KMS-11 (cell line): Measurements from ENCODE around the gene PGBD5.

Experiments
- H2AFZ ChIP-seq: fragments of 200-600 bp; sonication (generic); 2 replicates; pipeline ENCODE4 v1.6.1; 2016; ENCODE audit warnings: antibody characterized with exemption, mixed run types, low read depth
- H3K27ac ChIP-seq: fragments of 200-600 bp; sonication (generic); 2 replicates; pipeline ENCODE4 v1.6.1; 2016; ENCODE audit warnings: mild to moderate bottlenecking, mixed run types
- H3K27me3 ChIP-seq: fragments of 200-600 bp; sonication (generic); 2 replicates; pipeline ENCODE4 v1.6.1; 2017; ENCODE audit warnings: mild to moderate bottlenecking, low read depth, mixed run types, moderate library complexity; ENCODE audit not compliant: insufficient read depth
- H3K36me3 ChIP-seq: fragments of 200-600 bp; sonication (generic); 2 replicates; pipeline ENCODE4 v1.6.1; 2017; ENCODE audit warnings: mild to moderate bottlenecking, mixed run types; ENCODE audit not compliant: insufficient read depth
- H3K4me1 ChIP-seq: fragments of 200-600 bp; sonication (generic); 2 replicates; pipeline ENCODE4 v1.6.1; 2016; ENCODE audit warnings: mild to moderate bottlenecking, low read depth, mixed run types; ENCODE audit not compliant: poor library complexity, severe bottlenecking
- H3K4me2 ChIP-seq: fragments of 200-600 bp; sonication (generic); 2 replicates; pipeline ENCODE4 v1.7.0; 2016; ENCODE audit warnings: mild to moderate bottlenecking, mixed run types
- H3K4me3 ChIP-seq: fragments of 200-600 bp; sonication (generic); IDR thresholded peaks from 2 replicates; pipeline ENCODE4 v1.6.1; 2017; ENCODE audit warnings: low read depth, low read length, mixed read lengths; ENCODE audit not compliant: insufficient read depth
- H3K79me2 ChIP-seq: fragments of 200-600 bp; sonication (generic); 2 replicates; pipeline ENCODE4 v1.6.1; 2016; ENCODE audit warnings: low read depth, mixed run types; ENCODE audit not compliant: insufficient read depth
- H3K9ac ChIP-seq: fragments of 200-600 bp; sonication (generic); 2 replicates; pipeline ENCODE4 v1.6.1; 2016; ENCODE audit warnings: mild to moderate bottlenecking, mixed run types
- H4K20me1 ChIP-seq: fragments of 200-600 bp; sonication (generic); 2 replicates; pipeline ENCODE4 v1.6.1; 2016; ENCODE audit warnings: mild to moderate bottlenecking, mixed run types; ENCODE audit not compliant: insufficient read depth
- TF ChIP-seq, protein P1 (sequence below): fragments of 200-600 bp; sonication (generic); conservative IDR thresholded peaks from 2 replicates; pipeline ENCODE4 v1.6.1; 2017; ENCODE audit warnings: low read depth, mild to moderate bottlenecking, antibody characterized with exemption, low read length, moderate library complexity, mixed read lengths

PGBD5 gene

DNA sequence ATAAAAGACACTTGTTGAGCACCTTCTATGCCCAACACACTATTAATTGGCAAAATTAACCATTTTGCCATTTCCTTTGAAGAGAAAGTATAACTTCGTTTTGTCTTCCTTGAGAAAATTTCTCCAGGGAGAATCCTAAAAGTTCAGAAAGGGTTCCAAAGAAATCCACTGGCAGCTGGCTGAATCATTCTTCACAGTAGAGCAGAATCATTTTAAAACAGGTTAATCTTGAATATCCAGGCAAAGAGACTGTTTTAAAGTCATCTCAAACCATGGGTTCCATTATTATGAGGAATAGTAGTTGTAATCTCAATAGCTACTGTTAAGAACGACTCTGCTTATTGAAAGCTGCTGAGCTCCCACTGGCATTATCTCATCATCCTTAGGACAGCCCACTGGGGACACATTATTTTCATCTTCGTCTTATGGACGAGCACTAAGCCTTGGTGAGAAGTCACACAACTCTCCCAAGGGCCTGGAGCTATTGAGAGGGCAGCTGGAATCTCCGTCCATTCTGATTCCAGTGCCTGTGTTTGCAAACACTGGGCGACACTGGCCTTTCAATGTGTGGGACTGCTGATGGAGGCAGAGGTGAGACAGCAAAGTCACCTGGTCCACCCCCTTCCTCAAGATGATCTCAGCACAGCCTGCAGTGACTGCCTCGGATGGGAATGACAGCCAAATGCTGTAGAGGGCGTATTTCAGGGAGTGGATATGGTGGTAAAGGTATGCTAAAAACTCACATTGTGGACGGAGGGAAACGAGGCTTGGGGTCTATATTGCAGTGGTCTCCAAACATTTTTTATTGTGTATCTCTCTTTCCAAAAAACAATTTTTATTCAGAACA, 15.3 kb upstream of the PGBD5 start:
- Histone ChIP-seq H3K79me2 (no peaks in the 10 kb centered on the region), H2AFZ (no peak overlapping the region), H3K27me3 (no peaks in the 10 kb centered on the region), H3K4me1 (no peaks in the 10 kb centered on the region), H3K4me3 (no peak overlapping the region), H3K9ac (no peak overlapping the region), H3K27ac (no peak overlapping the region), H3K4me2 (no peak overlapping the region), H4K20me1 (no peaks in the 10 kb centered on the region), H3K36me3 (no peaks in the 10 kb centered on the region)
- TF ChIP-seq, protein P1, sequence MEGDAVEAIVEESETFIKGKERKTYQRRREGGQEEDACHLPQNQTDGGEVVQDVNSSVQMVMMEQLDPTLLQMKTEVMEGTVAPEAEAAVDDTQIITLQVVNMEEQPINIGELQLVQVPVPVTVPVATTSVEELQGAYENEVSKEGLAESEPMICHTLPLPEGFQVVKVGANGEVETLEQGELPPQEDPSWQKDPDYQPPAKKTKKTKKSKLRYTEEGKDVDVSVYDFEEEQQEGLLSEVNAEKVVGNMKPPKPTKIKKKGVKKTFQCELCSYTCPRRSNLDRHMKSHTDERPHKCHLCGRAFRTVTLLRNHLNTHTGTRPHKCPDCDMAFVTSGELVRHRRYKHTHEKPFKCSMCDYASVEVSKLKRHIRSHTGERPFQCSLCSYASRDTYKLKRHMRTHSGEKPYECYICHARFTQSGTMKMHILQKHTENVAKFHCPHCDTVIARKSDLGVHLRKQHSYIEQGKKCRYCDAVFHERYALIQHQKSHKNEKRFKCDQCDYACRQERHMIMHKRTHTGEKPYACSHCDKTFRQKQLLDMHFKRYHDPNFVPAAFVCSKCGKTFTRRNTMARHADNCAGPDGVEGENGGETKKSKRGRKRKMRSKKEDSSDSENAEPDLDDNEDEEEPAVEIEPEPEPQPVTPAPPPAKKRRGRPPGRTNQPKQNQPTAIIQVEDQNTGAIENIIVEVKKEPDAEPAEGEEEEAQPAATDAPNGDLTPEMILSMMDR = no peak

DNA sequence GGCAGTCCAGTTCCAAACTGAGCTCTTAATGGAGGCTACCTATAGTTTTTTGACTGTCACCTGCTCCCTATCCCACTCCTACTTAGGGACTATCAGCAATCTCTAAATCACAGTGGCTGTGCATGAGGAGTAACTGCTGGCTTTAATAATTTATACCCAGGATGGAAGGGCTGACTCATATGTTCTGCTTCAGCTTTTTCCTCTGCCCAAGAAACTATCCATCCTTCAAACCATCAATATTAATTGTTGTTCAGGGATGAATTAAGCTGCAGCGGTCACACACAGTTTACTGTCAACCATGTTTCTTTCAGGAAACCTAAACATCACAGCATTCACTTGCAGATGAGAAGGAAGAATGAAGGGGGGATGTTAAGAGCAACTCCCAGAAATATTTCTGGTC, 9.0 kb upstream of the PGBD5 start:
- Histone ChIP-seq H4K20me1 (no peaks in the 10 kb centered on the region), H3K27ac (no peak overlapping the region), H3K4me1 (no peaks in the 10 kb centered on the region), H3K36me3 (no peaks in the 10 kb centered on the region), H3K4me2 (no peak overlapping the region), H2AFZ (no peak overlapping the region), H3K4me3 (no peak overlapping the region), H3K27me3 (no peaks in the 10 kb centered on the region), H3K9ac (no peak overlapping the region), H3K79me2 (no peaks in the 10 kb centered on the region)
- TF ChIP-seq, protein P1 = no peak

DNA sequence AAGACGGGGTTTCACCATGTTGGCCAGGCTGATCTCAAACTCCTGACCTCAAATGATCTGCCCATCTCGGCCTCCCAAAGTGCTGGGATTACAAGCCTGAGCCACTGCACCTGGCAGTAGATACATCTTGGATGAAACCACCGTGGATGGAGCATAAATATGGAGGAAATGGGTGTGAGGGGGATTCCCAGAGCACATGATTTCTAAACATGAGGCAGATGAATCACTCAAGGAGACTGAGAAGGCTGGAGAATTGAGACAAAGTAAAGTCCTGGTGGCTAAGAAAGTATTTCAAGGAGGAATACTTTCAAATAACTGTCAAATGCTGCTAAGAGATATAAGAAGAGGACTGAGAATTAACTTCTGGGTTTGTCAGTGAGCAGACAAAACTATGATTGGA, 5.4 kb upstream of the PGBD5 start:
- Histone ChIP-seq H3K36me3 (no peaks in the 10 kb centered on the region), H2AFZ (no peak overlapping the region), H3K9ac (no peak overlapping the region), H3K79me2 (no peaks in the 10 kb centered on the region), H3K27ac (no peak overlapping the region), H3K4me2 (no peak overlapping the region), H3K27me3 (no peaks in the 10 kb centered on the region), H3K4me3 (no peak overlapping the region), H3K4me1 (no peaks in the 10 kb centered on the region), H4K20me1 (no peaks in the 10 kb centered on the region)
- TF ChIP-seq, protein P1 = no peak

DNA sequence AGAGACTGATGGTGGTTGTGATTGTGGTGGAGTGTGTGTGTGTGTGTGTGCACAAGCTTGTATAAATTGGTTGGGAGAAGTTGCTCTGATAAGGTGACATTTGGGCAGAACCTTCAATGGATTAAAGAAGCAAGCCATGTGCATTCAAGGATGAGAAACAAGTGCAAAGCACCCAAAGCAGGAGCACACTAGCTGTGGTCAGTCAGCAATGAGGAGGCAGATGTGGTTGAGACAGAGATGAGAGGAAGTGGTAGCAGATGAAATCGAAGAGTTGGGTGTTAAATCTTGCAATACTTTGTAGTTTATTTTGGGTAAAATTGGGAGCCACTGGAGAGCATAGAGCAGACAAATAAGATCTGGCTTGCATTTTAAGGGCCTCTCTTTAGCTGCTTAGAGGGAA, 4.4 kb upstream of the PGBD5 start:
- Histone ChIP-seq H3K9ac (no peak overlapping the region), H2AFZ (no peak overlapping the region), H3K4me2 (no peak overlapping the region), H3K36me3 (no peaks in the 10 kb centered on the region), H4K20me1 (no peaks in the 10 kb centered on the region), H3K4me3 (no peak overlapping the region), H3K27me3 (no peaks in the 10 kb centered on the region), H3K4me1 (no peaks in the 10 kb centered on the region), H3K79me2 (no peaks in the 10 kb centered on the region), H3K27ac (no peak overlapping the region)
- TF ChIP-seq, protein P1 = no peak
